ENCODE measurements around the gene SPPL3. TPM values are rescaled to one million over a fixed set of nuclear protein-coding genes. Genes with fewer than 3 reads are reported as not detected.
"Not testable (repeated sequence)": the region's sequence is repeated elsewhere in the genome, so short reads cannot be mapped to it uniquely, and the experiment has no call there.

Gene SPPL3
- total RNA-seq, 1 experiment from 2014 or later: 39.7 TPM

DNA sequence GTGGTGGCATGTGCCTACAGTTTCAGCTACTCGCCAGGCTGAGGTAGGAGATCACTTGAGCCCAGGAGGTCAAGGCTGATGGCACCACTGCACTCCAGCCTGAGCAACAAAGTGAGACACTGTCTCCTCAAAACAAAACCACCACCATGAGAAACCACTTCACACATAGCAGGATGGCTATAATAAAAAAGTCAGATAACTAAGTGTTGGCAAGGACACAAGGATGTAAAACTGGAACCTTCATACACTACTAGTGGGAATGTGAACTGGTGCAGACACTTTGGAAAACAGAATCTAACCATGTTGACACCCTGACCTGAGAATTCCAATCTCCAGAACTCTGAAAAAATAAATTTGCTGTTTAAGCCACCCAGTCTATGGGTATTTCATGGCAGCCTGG lies 110.8 kb downstream of the SPPL3 start:
- DNase-seq (ENCODE audit: low read depth, low spot score) (no peak), ATAC-seq (no peak)
- Histone ChIP-seq H3K4me3 (replicated peaks in 1 of 2; ENCODE audit: low read depth in 1 of 2, low read length in 2 of 2) (no peak overlapping the region), H3K27me3 (ENCODE audit: insufficient read depth, low read length) (no peaks in the 10 kb centered on the region), H3K79me2 (ENCODE audit: insufficient read depth, low read length) (peaks cover 4% of the 10 kb centered on the region; the same call in 1 of the 2 replicates), H3K9me2 (ENCODE audit: insufficient read depth) (no peaks in the 10 kb centered on the region), H3K4me1 (ENCODE audit: control insufficient read depth in 1 of 2, insufficient read depth in 2 of 2, low read length in 2 of 2) (peaks cover 0 to 4% of the 10 kb centered on the region in 2 experiments; a peak in 1 of 4 replicates), H3K9ac (ENCODE audit: low read length) (no peak overlapping the region), H3K9me3 (ENCODE audit: control insufficient read depth in 1 of 2, insufficient read depth in 1 of 2, low read depth in 1 of 2, low read length in 2 of 2) (peaks cover 0 to 15% of the 10 kb centered on the region in 2 experiments; a peak in 1 of 4 replicates), H2AFZ (ENCODE audit: low read depth, low read length, poor library complexity, severe bottlenecking) (no peak overlapping the region), H3K36me3 (ENCODE audit: control insufficient read depth in 1 of 2, insufficient read depth in 2 of 2, low read length in 2 of 2) (no peaks in the 10 kb centered on the region; a peak in 1 of 4 replicates), H3K4me2 (ENCODE audit: low read length) (no peak overlapping the region), H3K27ac (ENCODE audit: low read depth, low read length) (no peak overlapping the region), H4K20me1 (ENCODE audit: insufficient read depth) (no peaks in the 10 kb centered on the region)
- no peak for TF ChIP-seq CTCF (IDR thresholded peaks at IDR 0.05 in 2 of 3, conservative IDR thresholded peaks at IDR 0.05 in 1 of 3; ENCODE audit: borderline replicate concordance in 1 of 3, insufficient read depth in 1 of 3, low read depth in 2 of 3, low read length in 2 of 3)
- TF ChIP-seq CEBPB (IDR thresholded peaks at IDR 0.05; ENCODE audit: low read depth): no peak
- no peak for TF ChIP-seq SP1 (IDR thresholded peaks at IDR 0.05; ENCODE audit: low read depth)
- TF ChIP-seq ZBTB33 (IDR thresholded peaks at IDR 0.05; ENCODE audit: extremely low read depth, insufficient replicate concordance, low read length): no peak
- TF ChIP-seq EZH2phosphoT487 (IDR thresholded peaks at IDR 0.05; ENCODE audit: borderline replicate concordance): no peak
- no peak for TF ChIP-seq SIN3A (IDR thresholded peaks at IDR 0.05; ENCODE audit: low read depth)
- no peak for TF ChIP-seq CBX3 (IDR thresholded peaks at IDR 0.05; ENCODE audit: low read depth)
- no peak for TF ChIP-seq RAD21 (IDR thresholded peaks at IDR 0.05; ENCODE audit: low read depth)
- no peak for TF ChIP-seq EGR1 (IDR thresholded peaks at IDR 0.05; ENCODE audit: low read depth)
- TF ChIP-seq TCF7L2 (IDR thresholded peaks at IDR 0.05; ENCODE audit: borderline replicate concordance, extremely low read depth, insufficient read depth, insufficient read length): no peak
- TF ChIP-seq ATF3 (IDR thresholded peaks at IDR 0.05): no peak
- no peak for TF ChIP-seq ZFX (IDR thresholded peaks at IDR 0.05)
- CTCF ChIA-PET: no interaction called here
- POLR2A ChIA-PET: no interaction called here
- RAD21 ChIA-PET (ENCODE audit: low non-redundant PET in 1 of 2, low total read pairs in 2 of 2, uncharacterized antibody in 2 of 2, unreplicated experiment in 2 of 2): no interaction called here
- no TSS peak for BruUV-seq (replicated peaks)
- intact Hi-C loops (cut with micrococcal nuclease): no loop called here

GRCh38 chr12:120792456-120792855 lies 111.7 kb downstream of the SPPL3 start:
- not testable (repeated sequence) for DNase-seq (ENCODE audit: low read depth, low spot score)

More at GRCh38 chr12:120792456-120792855, 111.7 kb downstream of the SPPL3 start:
- H3K9me2 ChIP-seq (ENCODE audit: insufficient read depth); intact Hi-C loops (cut with micrococcal nuclease); H3K79me2 ChIP-seq (ENCODE audit: insufficient read depth, low read length); H3K27ac ChIP-seq (ENCODE audit: low read depth, low read length); H3K9ac ChIP-seq (ENCODE audit: low read length); CTCF ChIA-PET; H3K4me3 ChIP-seq (replicated peaks in 1 of 2; ENCODE audit: low read depth in 1 of 2, low read length in 2 of 2); ATAC-seq; RAD21 ChIA-PET (ENCODE audit: low non-redundant PET in 1 of 2, low total read pairs in 2 of 2, uncharacterized antibody in 2 of 2, unreplicated experiment in 2 of 2); H2AFZ ChIP-seq (ENCODE audit: low read depth, low read length, poor library complexity, severe bottlenecking); BruUV-seq (replicated peaks); H3K4me2 ChIP-seq (ENCODE audit: low read length); H3K27me3 ChIP-seq (ENCODE audit: insufficient read depth, low read length); H3K4me1 ChIP-seq (ENCODE audit: control insufficient read depth in 1 of 2, insufficient read depth in 2 of 2, low read length in 2 of 2); H4K20me1 ChIP-seq (ENCODE audit: insufficient read depth); H3K36me3 ChIP-seq (ENCODE audit: control insufficient read depth in 1 of 2, insufficient read depth in 2 of 2, low read length in 2 of 2); POLR2A ChIA-PET: not testable (repeated sequence)
- peaks cover 0 to 15% of the 10 kb centered on the region in 2 experiments; a peak in 1 of 4 replicates for H3K9me3 ChIP-seq (ENCODE audit: control insufficient read depth in 1 of 2, insufficient read depth in 1 of 2, low read depth in 1 of 2, low read length in 2 of 2)

Data from HCT116 (cell line).